Measurements from ENCODE around the gene KCNK5. TPM values are rescaled to one million over a fixed set of nuclear protein-coding genes. Genes with fewer than 3 reads are reported as not detected.
A peak's percentile ranks its signal among the peaks of the same experiment; 100 is the strongest.

Gene KCNK5
- total and polyA plus RNA-seq, 12 donors: 0.06 to 1.1 (median 0.25) TPM; not detected in 1

DNA sequence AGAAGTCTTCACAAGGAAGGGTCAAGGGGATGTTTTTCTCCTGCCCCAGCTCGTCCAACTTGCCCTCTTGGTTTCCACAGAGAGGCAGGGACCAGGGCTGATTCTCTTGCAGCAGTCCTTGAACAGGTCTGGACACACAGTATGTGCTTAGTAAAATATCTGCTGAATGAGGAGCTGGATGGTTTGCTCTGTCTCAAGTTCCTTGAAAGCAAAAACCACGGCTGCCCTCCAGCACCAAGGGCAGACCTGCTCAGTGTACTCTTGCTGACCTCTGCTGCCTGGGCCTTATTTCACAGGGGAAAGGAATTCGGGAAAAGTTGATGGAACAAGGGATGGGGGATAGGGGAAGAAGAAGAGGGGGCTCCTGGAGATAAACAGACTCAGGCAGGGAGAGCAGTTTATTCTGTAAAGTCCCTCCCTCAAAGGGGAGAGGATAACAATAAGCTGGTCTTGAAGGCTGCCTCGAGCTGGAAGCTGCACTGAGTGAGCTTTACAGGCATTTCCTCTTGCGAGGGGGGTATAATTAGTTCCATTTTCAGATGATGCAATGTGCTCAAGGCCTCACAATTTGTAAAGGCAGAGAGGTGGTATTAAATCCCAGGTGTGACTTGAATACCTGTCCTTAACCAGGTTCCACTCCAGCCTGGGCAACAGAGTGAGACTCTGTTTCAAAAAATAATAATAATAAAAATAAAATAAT, 10.3 kb downstream of the KCNK5 start:
- TF ChIP-seq, protein P1, sequence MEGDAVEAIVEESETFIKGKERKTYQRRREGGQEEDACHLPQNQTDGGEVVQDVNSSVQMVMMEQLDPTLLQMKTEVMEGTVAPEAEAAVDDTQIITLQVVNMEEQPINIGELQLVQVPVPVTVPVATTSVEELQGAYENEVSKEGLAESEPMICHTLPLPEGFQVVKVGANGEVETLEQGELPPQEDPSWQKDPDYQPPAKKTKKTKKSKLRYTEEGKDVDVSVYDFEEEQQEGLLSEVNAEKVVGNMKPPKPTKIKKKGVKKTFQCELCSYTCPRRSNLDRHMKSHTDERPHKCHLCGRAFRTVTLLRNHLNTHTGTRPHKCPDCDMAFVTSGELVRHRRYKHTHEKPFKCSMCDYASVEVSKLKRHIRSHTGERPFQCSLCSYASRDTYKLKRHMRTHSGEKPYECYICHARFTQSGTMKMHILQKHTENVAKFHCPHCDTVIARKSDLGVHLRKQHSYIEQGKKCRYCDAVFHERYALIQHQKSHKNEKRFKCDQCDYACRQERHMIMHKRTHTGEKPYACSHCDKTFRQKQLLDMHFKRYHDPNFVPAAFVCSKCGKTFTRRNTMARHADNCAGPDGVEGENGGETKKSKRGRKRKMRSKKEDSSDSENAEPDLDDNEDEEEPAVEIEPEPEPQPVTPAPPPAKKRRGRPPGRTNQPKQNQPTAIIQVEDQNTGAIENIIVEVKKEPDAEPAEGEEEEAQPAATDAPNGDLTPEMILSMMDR (IDR thresholded peaks at IDR 0.05): no peak
- no peaks in the 10 kb centered on the region for H3K36me3 ChIP-seq
- no peak for DNase-seq
- H3K4me3 ChIP-seq: no peak overlapping the region
- H3K4me1 ChIP-seq: peaks cover 0 to 7% (median 0%) of the 10 kb centered on the region in 9 donors
- ATAC-seq: no peak
- intact Hi-C loops (cut with DNase I): no loop called here
- 56 to 68% methylated on average over 5 of the region's 5 CpGs for WGBS, 2 donors
- H3K27me3 ChIP-seq: peaks cover 0 to 21% (median 2%) of the 10 kb centered on the region in 7 donors
- H3K9me3 ChIP-seq: no peaks in the 10 kb centered on the region
- no peak overlapping the region for H3K27ac ChIP-seq

DNA sequence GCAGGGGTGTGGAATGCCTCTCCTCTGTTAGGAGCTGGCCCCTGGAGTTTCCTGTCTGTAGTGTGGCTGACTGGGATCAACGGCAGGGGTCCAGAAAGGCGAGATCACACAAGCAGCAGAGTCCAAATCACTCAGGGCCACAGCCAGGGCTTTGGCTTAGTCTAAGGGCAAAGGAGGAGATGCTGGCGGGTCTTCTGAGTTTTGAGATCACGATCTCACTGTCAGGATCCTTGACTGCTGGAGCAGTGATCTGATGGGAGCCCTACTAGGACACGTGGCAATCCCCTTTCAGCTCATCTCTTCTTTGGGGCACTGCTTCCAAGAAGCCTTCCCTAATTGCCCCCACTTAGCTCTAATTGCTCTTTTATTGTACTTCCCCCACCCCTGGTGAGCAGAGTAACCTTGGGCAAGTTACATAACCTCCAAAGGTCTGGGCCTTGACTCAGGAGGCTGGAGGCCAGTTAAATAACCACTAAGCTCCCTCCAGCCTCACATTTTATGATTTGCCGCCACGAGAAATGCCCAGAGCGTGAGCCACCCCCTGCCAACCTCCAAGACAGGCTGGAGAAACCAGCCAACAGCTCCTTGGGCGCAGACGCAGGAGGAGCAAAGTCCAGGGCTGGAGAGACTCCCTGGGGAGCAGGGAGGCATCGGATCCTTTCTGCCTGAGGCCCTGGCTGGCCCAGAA, 12.0 kb downstream of the KCNK5 start:
- 59 to 67% methylated on average over 11 of the region's 11 CpGs for WGBS, 2 donors
- no peak for DNase-seq

DNA sequence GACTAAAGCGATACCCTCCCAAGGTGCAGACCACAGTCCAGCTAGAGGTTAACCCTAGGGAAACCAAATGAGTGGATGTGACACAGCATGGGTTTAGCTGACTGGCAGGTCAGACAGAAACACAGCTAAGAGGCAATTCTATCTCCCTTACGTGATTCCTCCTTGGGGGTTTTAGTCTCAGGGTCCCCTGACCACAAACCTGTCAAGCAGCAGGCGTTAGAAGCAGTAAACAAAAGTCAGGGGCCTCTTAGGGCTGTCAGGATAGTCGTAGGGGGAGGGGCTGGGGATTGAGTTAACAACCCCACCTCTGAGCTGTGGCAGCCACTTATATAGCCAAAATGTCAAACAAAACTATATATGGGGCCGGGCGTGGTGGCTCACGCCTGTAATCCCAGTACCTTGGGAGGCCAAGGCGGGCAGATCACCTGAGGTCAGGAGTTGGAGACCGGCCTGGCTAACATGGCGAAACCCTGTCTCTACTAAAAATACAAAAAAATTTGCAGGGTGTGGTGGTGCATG, 13.6 kb downstream of the KCNK5 start:
- Histone ChIP-seq H3K27me3 (peaks cover 0 to 29% (median 12%) of the 10 kb centered on the region in 7 donors), H3K4me3 (no peak overlapping the region), H3K9me3 (no peaks in the 10 kb centered on the region), H3K27ac (no peak overlapping the region), H3K36me3 (no peaks in the 10 kb centered on the region), H3K4me1 (peaks cover 0 to 7% (median 0%) of the 10 kb centered on the region in 9 donors)
- DNase-seq (no peak), ATAC-seq (no peak)
- TF ChIP-seq, protein P1 (IDR thresholded peaks at IDR 0.05): no peak
- WGBS, 2 donors: 66 to 76% methylated on average over 10 of the region's 10 CpGs
- intact Hi-C loops (cut with DNase I): no loop called here

More for the DNA sequence above, 12.0 kb downstream of the KCNK5 start:
- TF ChIP-seq, protein P1 (IDR thresholded peaks at IDR 0.05): no peak
- Histone ChIP-seq H3K4me3 (no peak overlapping the region), H3K4me1 (peaks cover 0 to 7% (median 0%) of the 10 kb centered on the region in 9 donors), H3K36me3 (no peaks in the 10 kb centered on the region), H3K27ac (no peak overlapping the region), H3K9me3 (no peaks in the 10 kb centered on the region), H3K27me3 (peaks cover 0 to 32% (median 12%) of the 10 kb centered on the region in 7 donors)
- intact Hi-C loops (cut with DNase I): no loop called here
- ATAC-seq: no peak

DNA sequence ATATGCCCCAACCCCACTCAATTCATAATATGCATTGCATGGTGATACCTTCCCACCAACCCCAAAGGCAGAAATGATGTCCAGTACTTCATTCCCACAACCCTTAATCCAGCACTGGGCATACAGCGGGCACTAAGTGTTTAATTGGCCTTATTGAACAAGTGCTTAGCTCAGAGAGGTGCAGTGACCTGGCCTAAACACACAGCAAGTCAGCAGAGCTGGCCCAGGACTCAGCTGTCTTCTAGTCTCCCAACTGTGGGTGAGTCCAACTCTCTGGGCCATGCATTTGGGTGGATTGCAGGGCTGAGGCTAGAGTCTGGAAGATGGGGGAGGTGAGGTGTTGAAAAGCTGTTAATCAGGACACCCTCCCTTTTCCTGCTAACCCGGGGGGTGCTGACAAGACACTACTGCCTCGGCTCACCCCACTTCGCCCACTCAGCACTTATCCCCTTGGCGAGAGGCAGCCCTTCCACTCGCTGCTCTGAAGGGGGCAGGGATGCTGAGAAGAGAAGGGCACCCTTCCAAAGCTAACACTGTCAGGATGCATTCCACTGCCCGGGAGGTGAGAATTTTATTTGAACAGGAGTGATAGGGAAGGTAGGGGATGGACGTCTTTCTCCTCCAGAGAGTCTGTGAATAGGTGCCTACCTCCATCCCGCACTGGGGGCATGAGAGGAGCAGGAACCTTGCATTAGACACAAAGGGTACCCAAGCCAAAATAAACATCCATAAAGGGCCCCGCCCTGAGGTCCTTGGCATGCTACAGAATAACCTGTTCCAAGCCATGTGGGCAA, 14.2 kb downstream of the KCNK5 start:
- Histone ChIP-seq H3K27me3 (peaks cover 0 to 29% (median 12%) of the 10 kb centered on the region in 7 donors), H3K36me3 (no peaks in the 10 kb centered on the region), H3K9me3 (no peaks in the 10 kb centered on the region), H3K27ac (no peak overlapping the region), H3K4me3 (no peak overlapping the region), H3K4me1 (peaks cover 0 to 7% (median 0%) of the 10 kb centered on the region in 9 donors)
- intact Hi-C loops (cut with DNase I): no loop called here
- DNase-seq (no peak), ATAC-seq (peak in 3 of 8 donors; percentile 19 to 25 (median 22))
- 27 to 30% methylated on average over 10 of the region's 10 CpGs for WGBS, 2 donors
- TF ChIP-seq, protein P1 (IDR thresholded peaks at IDR 0.05): no peak

Data from heart right ventricle (tissue), 16 donors.